ENCODE results near the gene DUSP12.

The DUSP12 gene

GRCh38 chr1:161707503-161707902 lies 42.1 kb upstream of the DUSP12 start:
- TF ChIP-seq, protein P1, sequence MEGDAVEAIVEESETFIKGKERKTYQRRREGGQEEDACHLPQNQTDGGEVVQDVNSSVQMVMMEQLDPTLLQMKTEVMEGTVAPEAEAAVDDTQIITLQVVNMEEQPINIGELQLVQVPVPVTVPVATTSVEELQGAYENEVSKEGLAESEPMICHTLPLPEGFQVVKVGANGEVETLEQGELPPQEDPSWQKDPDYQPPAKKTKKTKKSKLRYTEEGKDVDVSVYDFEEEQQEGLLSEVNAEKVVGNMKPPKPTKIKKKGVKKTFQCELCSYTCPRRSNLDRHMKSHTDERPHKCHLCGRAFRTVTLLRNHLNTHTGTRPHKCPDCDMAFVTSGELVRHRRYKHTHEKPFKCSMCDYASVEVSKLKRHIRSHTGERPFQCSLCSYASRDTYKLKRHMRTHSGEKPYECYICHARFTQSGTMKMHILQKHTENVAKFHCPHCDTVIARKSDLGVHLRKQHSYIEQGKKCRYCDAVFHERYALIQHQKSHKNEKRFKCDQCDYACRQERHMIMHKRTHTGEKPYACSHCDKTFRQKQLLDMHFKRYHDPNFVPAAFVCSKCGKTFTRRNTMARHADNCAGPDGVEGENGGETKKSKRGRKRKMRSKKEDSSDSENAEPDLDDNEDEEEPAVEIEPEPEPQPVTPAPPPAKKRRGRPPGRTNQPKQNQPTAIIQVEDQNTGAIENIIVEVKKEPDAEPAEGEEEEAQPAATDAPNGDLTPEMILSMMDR (IDR thresholded peaks at IDR 0.05; ENCODE audit: control extremely low read depth, extremely low read depth, low read depth, missing control alignments): no peak
- POLR2A ChIA-PET: interaction anchor here (0.6 kb wide), 1 partner anchor 11 kb away, joined by 3 read pairs; no protein-coding TSS in a partner anchor
- CTCF ChIA-PET: interaction anchor here (0.8 to 3.9 kb wide), 10 partner anchors 8 to 225 kb away, joined by 3 to 22 read pairs (median 8); partner anchors contain the start of gene FCRLB
- no peak for DNase-seq (ENCODE audit: extremely low spot score)

DNA sequence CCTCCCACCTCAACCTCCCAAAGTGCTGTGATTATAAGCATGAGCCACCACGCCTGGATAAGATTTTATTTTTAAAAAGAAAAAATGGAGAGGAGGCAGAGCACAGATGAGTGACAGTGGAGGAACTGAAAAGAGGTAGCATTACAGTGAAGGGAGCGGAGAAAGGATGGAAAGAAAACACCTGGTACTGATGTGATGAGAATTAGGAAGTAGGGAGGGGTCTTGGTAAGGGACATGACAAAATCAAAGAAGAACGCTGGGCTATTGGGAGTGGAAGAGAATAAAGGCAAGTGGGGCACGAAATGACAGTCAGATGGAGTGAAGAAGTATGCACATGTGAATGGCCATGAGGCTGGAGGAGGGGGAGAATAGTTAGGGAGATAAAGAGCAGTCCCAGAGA lies 40.2 kb upstream of the DUSP12 start:
- ChIA-PET CTCF (interaction anchor here (1.7 to 3.2 kb wide), 3 partner anchors 18 to 32 kb away, joined by 3 to 22 read pairs (median 7); no protein-coding TSS in a partner anchor), POLR2A (no interaction called here)
- TF ChIP-seq, protein P1 (IDR thresholded peaks at IDR 0.05; ENCODE audit: control extremely low read depth, extremely low read depth, low read depth, missing control alignments): no peak
- DNase-seq (ENCODE audit: extremely low spot score): no peak

DNA sequence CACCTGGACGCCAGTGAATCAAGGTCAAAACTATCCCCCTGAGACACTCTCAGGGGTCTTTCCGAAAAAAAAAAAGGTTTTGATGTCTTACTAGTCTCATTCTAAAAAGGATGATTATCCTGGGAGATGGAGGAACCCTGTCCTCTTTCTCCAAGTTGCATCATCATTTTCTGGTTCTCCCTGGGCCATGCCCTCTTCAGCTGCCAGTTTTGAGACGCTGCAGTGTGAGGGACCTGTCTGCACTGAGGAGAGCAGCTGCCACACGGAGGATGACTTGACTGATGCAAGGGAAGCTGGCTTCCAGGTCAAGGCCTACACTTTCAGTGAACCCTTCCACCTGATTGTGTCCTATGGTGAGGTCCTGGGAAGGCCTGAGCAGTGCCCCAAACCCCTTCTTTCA lies 39.0 kb upstream of the DUSP12 start:
- CTCF ChIA-PET: interaction anchor here (1.7 to 2.0 kb wide), 2 partner anchors 15 to 19 kb away, joined by 3 to 8 read pairs; no protein-coding TSS in a partner anchor
- POLR2A ChIA-PET: no interaction called here
- TF ChIP-seq, protein P1 (IDR thresholded peaks at IDR 0.05; ENCODE audit: control extremely low read depth, extremely low read depth, low read depth, missing control alignments): no peak
- no peak for DNase-seq (ENCODE audit: extremely low spot score)

DNA sequence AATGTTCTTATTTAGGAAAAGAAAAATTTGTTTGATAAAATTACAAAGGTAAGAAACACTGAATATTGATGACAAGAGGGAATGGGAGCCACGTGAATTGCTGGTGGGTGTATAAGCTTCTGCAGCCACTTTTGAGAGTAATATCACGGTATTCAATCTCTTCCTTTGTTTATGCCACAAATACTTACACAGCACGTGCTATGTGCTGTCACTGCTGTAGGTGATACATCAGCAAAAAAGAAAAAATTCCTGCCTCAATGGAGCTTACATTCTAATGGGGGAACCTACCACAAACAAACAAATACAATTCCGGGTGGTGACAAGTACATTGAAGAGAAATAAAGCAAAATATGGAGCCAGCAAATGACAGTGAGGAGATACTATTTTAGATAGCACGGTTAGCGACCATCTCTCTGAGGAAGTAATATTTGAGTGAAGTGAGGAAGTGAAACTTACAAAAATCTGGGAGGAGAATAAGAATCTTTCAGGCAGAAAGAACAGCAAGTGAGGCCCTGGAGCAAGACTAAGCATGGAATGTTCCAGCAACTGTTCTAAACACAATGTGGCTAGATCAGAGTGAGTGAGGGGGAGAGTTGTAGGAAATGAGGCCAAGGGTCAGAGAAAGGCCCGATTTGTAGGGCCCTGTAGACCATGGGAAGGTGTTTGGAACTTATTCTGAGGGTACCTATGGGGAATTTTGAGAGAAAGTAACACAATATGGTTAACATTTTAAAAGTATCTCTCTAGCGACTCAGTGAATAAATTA lies 30.8 kb upstream of the DUSP12 start:
- DNase-seq (ENCODE audit: extremely low spot score): peak; percentile 26
- TF ChIP-seq, protein P1 (IDR thresholded peaks at IDR 0.05; ENCODE audit: control extremely low read depth, extremely low read depth, low read depth, missing control alignments): no peak
- ChIA-PET CTCF (interaction anchor here (1.4 to 4.0 kb wide), 3 partner anchors 8 to 20 kb away, joined by 5 to 19 read pairs (median 10); partner anchors contain the start of gene FCRLA), POLR2A (interaction anchor here (0.8 kb wide), 1 partner anchor 11 kb away, joined by 3 read pairs; no protein-coding TSS in a partner anchor)

- ChIA-PET CTCF (interaction anchor here (1.5 kb wide), 1 partner anchor 19 kb away, joined by 5 read pairs; no protein-coding TSS in a partner anchor), POLR2A (no interaction called here)
- peak; percentile 18 for DNase-seq (ENCODE audit: extremely low spot score)
- TF ChIP-seq, protein P1 (IDR thresholded peaks at IDR 0.05; ENCODE audit: control extremely low read depth, extremely low read depth, low read depth, missing control alignments): no peak
Measured at GRCh38 chr1:161719325-161719611, 30.3 kb upstream of the DUSP12 start.

- no peak for DNase-seq (ENCODE audit: extremely low spot score)
- CTCF ChIA-PET: no interaction called here
- POLR2A ChIA-PET: no interaction called here
- TF ChIP-seq, protein P1 (IDR thresholded peaks at IDR 0.05; ENCODE audit: control extremely low read depth, extremely low read depth, low read depth, missing control alignments): no peak
Measured at GRCh38 chr1:161720422-161720821, 29.2 kb upstream of the DUSP12 start.

Data from GM10248 (cell line).